DOHH2 (cell line): ENCODE measurements around the gene CELA2B.

Source experiments
- EZH2phosphoT487 ChIP-seq: fragments of 200-600 bp; sonication (generic); IDR thresholded peaks from 2 replicates; pipeline ENCODE4 v1.6.1; 2017; ENCODE audit warnings: borderline replicate concordance, mild to moderate bottlenecking, antibody characterized with exemption, low read length, moderate library complexity, mixed read lengths
- TF ChIP-seq, protein P1 (sequence below): fragments of 200-600 bp; sonication (generic); IDR thresholded peaks from one replicate; pipeline ENCODE4 v1.5.1; 2014; ENCODE audit warnings: antibody characterized with exemption, mild to moderate bottlenecking, low read depth, low read length; ENCODE audit not compliant: poor library complexity, severe bottlenecking

DNA sequence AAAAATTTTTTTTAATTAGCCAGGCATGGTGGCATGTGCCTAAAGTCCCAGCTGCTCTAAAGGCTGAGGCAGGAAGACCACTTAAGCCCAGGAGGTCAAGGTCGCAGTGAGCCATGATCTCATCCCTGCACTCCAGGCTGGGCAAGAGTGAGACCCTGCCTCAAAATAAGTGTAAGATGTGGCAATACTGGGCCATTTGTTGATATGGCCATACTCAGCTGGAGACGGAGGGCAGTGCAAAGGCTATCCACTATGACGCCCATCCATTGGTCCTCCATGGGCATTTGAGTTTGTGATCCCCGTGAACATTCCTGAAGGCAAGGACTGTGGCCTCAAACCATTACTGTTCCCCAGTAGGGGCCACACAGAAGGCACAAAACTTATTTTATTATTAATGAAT lies 46.6 kb downstream of the CELA2B start:
- TF ChIP-seq, protein P1, sequence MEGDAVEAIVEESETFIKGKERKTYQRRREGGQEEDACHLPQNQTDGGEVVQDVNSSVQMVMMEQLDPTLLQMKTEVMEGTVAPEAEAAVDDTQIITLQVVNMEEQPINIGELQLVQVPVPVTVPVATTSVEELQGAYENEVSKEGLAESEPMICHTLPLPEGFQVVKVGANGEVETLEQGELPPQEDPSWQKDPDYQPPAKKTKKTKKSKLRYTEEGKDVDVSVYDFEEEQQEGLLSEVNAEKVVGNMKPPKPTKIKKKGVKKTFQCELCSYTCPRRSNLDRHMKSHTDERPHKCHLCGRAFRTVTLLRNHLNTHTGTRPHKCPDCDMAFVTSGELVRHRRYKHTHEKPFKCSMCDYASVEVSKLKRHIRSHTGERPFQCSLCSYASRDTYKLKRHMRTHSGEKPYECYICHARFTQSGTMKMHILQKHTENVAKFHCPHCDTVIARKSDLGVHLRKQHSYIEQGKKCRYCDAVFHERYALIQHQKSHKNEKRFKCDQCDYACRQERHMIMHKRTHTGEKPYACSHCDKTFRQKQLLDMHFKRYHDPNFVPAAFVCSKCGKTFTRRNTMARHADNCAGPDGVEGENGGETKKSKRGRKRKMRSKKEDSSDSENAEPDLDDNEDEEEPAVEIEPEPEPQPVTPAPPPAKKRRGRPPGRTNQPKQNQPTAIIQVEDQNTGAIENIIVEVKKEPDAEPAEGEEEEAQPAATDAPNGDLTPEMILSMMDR: no peak
- no peak for TF ChIP-seq EZH2phosphoT487
